Osteocyte (in vitro differentiated cells): ENCODE data around the gene PCSK9. TPM values are rescaled to one million over a fixed set of nuclear protein-coding genes. Genes with fewer than 3 reads are reported as not detected.
"Not testable (repeated sequence)": the region's sequence is repeated elsewhere in the genome, so short reads cannot be mapped to it uniquely, and the experiment has no call there.

Experiments used
- DNase-seq: peaks from one replicate; pipeline ENCODE4 v3.0.0; 2021; ENCODE audit warnings: mixed read lengths; ENCODE audit not compliant: unreplicated experiment; ENCODE audit errors: extremely low spot score
- H3K27ac Mint-ChIP-seq: one replicate; pipeline ENCODE4 v1.8.0; 2021; ENCODE audit warnings: mild to moderate bottlenecking, mixed read lengths; ENCODE audit not compliant: unreplicated experiment
- H3K27me3 Mint-ChIP-seq: one replicate; pipeline ENCODE4 v1.8.0; 2021; ENCODE audit warnings: mixed read lengths; ENCODE audit not compliant: unreplicated experiment
- H3K36me3 Mint-ChIP-seq: one replicate; pipeline ENCODE4 v1.8.0; 2021; ENCODE audit warnings: mixed read lengths; ENCODE audit not compliant: unreplicated experiment
- H3K4me1 Mint-ChIP-seq: one replicate; pipeline ENCODE4 v1.8.0; 2021; ENCODE audit warnings: mixed read lengths; ENCODE audit not compliant: unreplicated experiment
- H3K4me3 Mint-ChIP-seq: one replicate; pipeline ENCODE4 v1.8.0; 2021; ENCODE audit warnings: mild to moderate bottlenecking, moderate library complexity, mixed read lengths; ENCODE audit not compliant: unreplicated experiment
- H3K9me3 Mint-ChIP-seq: one replicate; pipeline ENCODE4 v1.8.0; 2021; ENCODE audit warnings: mixed read lengths; ENCODE audit not compliant: unreplicated experiment
- CTCF ChIP-seq: fragments of 200-600 bp; sonication (generic); IDR thresholded peaks from 2 replicates; pipeline ENCODE4 v1.5.0; 2021; ENCODE audit warnings: antibody characterized with exemption, mild to moderate bottlenecking, moderate library complexity
- total RNA-seq: library from RNA; stranded (reverse); gene quantifications from 2 replicates; pipeline ENCODE4 v1.2.1, GENCODE V29; 2021

The PCSK9 gene
- total RNA-seq, 1 donor from 2014 or later: 2.2 TPM

DNA sequence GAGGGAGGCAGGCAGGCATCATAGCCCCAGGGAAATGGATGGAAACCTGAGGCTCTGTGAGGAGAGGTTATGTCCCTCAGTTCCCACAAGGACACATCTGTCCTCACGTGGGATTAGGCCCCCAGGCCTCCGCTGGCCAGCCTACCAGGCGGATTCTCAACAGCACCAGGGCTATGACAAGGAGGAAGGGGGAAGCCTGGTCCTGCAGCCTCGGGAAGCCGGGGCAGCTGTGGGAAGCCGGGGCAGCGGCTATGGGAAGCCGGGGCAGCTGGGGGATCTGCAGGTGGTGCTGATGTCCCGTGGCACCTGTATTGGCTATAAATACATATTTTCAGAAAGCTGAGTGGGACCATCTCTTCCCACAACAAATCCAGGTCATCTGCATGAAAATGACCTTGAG, 21.0 kb upstream of the PCSK9 start:
- Mint-ChIP-seq H3K36me3 (no peaks in the 10 kb centered on the region), H3K4me3 (no peak overlapping the region), H3K27me3 (no peaks in the 10 kb centered on the region), H3K9me3 (no peaks in the 10 kb centered on the region), H3K4me1 (peaks cover 27% of the 10 kb centered on the region), H3K27ac (no peak overlapping the region)
- TF ChIP-seq CTCF: no peak
- DNase-seq: no peak

DNA sequence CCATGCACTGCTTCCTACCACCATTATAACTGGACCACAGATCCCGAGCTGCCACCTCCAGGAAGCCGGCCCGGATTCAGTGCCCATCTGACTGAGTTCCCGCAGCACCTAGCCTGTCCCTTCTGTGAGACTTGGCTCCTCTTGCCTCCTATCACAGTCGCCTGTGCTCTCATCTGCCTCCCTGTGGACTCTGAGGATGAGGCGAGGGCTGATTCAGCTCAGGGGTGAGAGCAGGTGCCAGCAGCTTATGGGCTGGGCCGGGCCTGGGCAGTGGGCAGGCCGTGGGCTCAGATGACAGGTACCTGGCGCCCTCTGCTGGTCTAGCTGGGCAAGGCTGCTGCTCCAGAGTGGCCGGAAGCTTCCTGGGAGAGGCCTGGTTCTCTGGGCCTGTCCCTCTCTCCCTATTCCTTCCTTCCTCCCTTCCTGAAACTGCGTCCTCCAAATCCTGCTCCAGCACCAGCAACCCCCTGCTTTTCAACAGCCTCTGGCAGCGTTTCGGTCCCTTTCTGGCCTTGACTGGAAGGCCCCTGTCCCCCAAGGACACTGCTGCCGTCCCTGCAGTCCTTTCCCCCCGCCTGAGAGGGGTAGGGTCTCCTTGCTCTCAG, 17.3 kb upstream of the PCSK9 start:
- peaks cover 16% of the 10 kb centered on the region for H3K4me1 Mint-ChIP-seq
- no peaks in the 10 kb centered on the region for H3K27me3 Mint-ChIP-seq
- TF ChIP-seq CTCF: no peak
- H3K36me3 Mint-ChIP-seq: no peaks in the 10 kb centered on the region
- peak; percentile 96 for DNase-seq
- H3K27ac Mint-ChIP-seq: peak overlapping the region; percentile 81
- H3K9me3 Mint-ChIP-seq: no peaks in the 10 kb centered on the region
- no peak overlapping the region for H3K4me3 Mint-ChIP-seq

GRCh38 chr1:55024163-55024562, 15.2 kb upstream of the PCSK9 start:
- not testable (repeated sequence) for H3K9me3 Mint-ChIP-seq, H3K4me3 Mint-ChIP-seq, H3K27ac Mint-ChIP-seq, H3K27me3 Mint-ChIP-seq, DNase-seq, H3K36me3 Mint-ChIP-seq
- peaks cover 18% of the 10 kb centered on the region for H3K4me1 Mint-ChIP-seq

- DNase-seq, H3K36me3 Mint-ChIP-seq, H3K27ac Mint-ChIP-seq, H3K4me3 Mint-ChIP-seq, H3K27me3 Mint-ChIP-seq, H3K9me3 Mint-ChIP-seq: not testable (repeated sequence)
- peaks cover 16% of the 10 kb centered on the region for H3K4me1 Mint-ChIP-seq
Measured at GRCh38 chr1:55026682-55027081, 12.7 kb upstream of the PCSK9 start.

GRCh38 chr1:55031098-55031497, 8.2 kb upstream of the PCSK9 start:
- not testable (repeated sequence) for H3K36me3 Mint-ChIP-seq, H3K27ac Mint-ChIP-seq
- H3K4me1 Mint-ChIP-seq: peaks cover 21% of the 10 kb centered on the region

GRCh38 chr1:55033265-55033614, 6.1 kb upstream of the PCSK9 start:
- no peak for TF ChIP-seq CTCF
- H3K4me1 Mint-ChIP-seq: peaks cover 10% of the 10 kb centered on the region
- H3K36me3 Mint-ChIP-seq: no peaks in the 10 kb centered on the region

More at GRCh38 chr1:55031098-55031497, 8.2 kb upstream of the PCSK9 start:
- not testable (repeated sequence) for H3K4me3 Mint-ChIP-seq, DNase-seq, H3K9me3 Mint-ChIP-seq
- peaks cover 22% of the 10 kb centered on the region for H3K27me3 Mint-ChIP-seq

More at GRCh38 chr1:55033265-55033614, 6.1 kb upstream of the PCSK9 start:
- Mint-ChIP-seq H3K9me3 (no peaks in the 10 kb centered on the region), H3K4me3 (no peak overlapping the region), H3K27me3 (peaks cover 42% of the 10 kb centered on the region), H3K27ac (no peak overlapping the region)
- no peak for DNase-seq
